K562 (cell line): ENCODE measurements around the gene HOXB3. TPM values are rescaled to one million over a fixed set of nuclear protein-coding genes. Genes with fewer than 3 reads are reported as not detected.

Experiments used
- ADNP ChIP-seq: fragments of 200-800 bp; sonication (Bioruptor generic); IDR thresholded peaks from 2 replicates; pipeline ENCODE4 v1.6.1; 2016; ENCODE audit warnings: missing genetic modification characterization, missing compliant biosample characterization
- AFF4 ChIP-seq: sonication (generic); formaldehyde crosslinking; IDR thresholded peaks from 2 replicates; pipeline ENCODE4 v1.8.0; 2023; ENCODE audit warnings: mild to moderate bottlenecking, missing genetic modification reagents
- ARID1B ChIP-seq: fragments of 450-650 bp; IDR thresholded peaks from 2 replicates; pipeline ENCODE4 v1.6.1; 2016; ENCODE audit warnings: antibody characterized with exemption, mild to moderate bottlenecking, inconsistent platforms
- BCOR ChIP-seq: fragments of 450-650 bp; IDR thresholded peaks from 2 replicates; pipeline ENCODE4 v1.6.1; 2016
- CBX2 ChIP-seq: fragments of 200-600 bp; sonication (generic); IDR thresholded peaks from one replicate; pipeline ENCODE4 v1.6.1; 2012; ENCODE audit warnings: mild to moderate bottlenecking, low read length, inconsistent platforms; ENCODE audit not compliant: insufficient read depth, poor library complexity, severe bottlenecking
- DDX20 ChIP-seq: fragments of 450-650 bp; IDR thresholded peaks from 2 replicates; pipeline ENCODE4 v1.6.1; 2016; ENCODE audit warnings: missing genetic modification characterization, low read depth, mild to moderate bottlenecking, missing compliant biosample characterization, moderate library complexity
- EP300 ChIP-seq: IDR thresholded peaks from 2 replicates; pipeline ENCODE4 v1.6.1; 2012; ENCODE audit warnings: low read length, improper control_type of control experiment
- ESRRB ChIP-seq: fragments of 250-450 bp; sonication (Bioruptor Pico); IDR thresholded peaks from 2 replicates; pipeline ENCODE4 v1.5.0; 2020; ENCODE audit warnings: mild to moderate bottlenecking, moderate library complexity, borderline replicate concordance
- GABPA ChIP-seq: fragments of 200-800 bp; sonication (Bioruptor generic); conservative IDR thresholded peaks from 2 replicates; pipeline ENCODE4 v1.6.1; 2016; ENCODE audit warnings: low read depth, missing genetic modification characterization, missing compliant biosample characterization
- HDAC1 ChIP-seq, 2 experiments: fragments of 450-650 bp; IDR thresholded peaks; 2 replicates each; pipeline ENCODE4 v1.6.1; 2016 to 2017; ENCODE audit warnings: inconsistent platforms in 1 of 2, mild to moderate bottlenecking in 1 of 2, moderate library complexity in 1 of 2
- MEF2D ChIP-seq: conservative IDR thresholded peaks from 2 replicates; pipeline ENCODE4 v1.6.1; 2016; ENCODE audit warnings: low read depth, missing genetic modification characterization, missing compliant biosample characterization
- NFXL1 ChIP-seq: fragments of 450-650 bp; formaldehyde crosslinking; IDR thresholded peaks from 2 replicates; pipeline ENCODE4 v1.4.0; 2021; ENCODE audit warnings: mild to moderate bottlenecking
- RFX1 ChIP-seq: fragments of 450-650 bp; IDR thresholded peaks from 2 replicates; pipeline ENCODE4 v1.6.1; 2016; ENCODE audit warnings: mild to moderate bottlenecking, moderate library complexity
- TAF15 ChIP-seq: fragments of 200-400 bp; formaldehyde crosslinking; IDR thresholded peaks from 2 replicates; pipeline ENCODE4 v1.6.1; 2017; ENCODE audit warnings: mild to moderate bottlenecking, low read depth, low read length, moderate library complexity
- TAF9B ChIP-seq: fragments of 450-650 bp; IDR thresholded peaks from 2 replicates; pipeline ENCODE4 v1.6.1; 2018; ENCODE audit warnings: mild to moderate bottlenecking; ENCODE audit not compliant: partially characterized antibody
- TRIM25 ChIP-seq: fragments of 450-650 bp; IDR thresholded peaks from 2 replicates; pipeline ENCODE4 v1.7.0; 2016; ENCODE audit warnings: borderline replicate concordance
- USF1 ChIP-seq: sonication (generic); formaldehyde crosslinking; IDR thresholded peaks from 2 replicates; pipeline ENCODE4 v1.9.0; 2022; ENCODE audit warnings: mild to moderate bottlenecking, missing genetic modification reagents
- ZBTB33 ChIP-seq: sonication (generic); formaldehyde crosslinking; IDR thresholded peaks from 2 replicates; pipeline ENCODE4 v1.8.1; 2023; ENCODE audit warnings: mild to moderate bottlenecking, missing genetic modification reagents
- ZBTB8A ChIP-seq: fragments of 450-650 bp; IDR thresholded peaks from 2 replicates; pipeline ENCODE4 v1.6.1; 2018; ENCODE audit warnings: mild to moderate bottlenecking, moderate library complexity; ENCODE audit not compliant: partially characterized antibody
- ZNF274 ChIP-seq: IDR thresholded peaks from 2 replicates; pipeline ENCODE4 v1.6.1; 2011; ENCODE audit warnings: low read depth, mild to moderate bottlenecking, low read length, moderate library complexity, borderline replicate concordance
- polyA plus RNA-seq, 8 experiments: library from polyadenylated mRNA; depleted of rRNA in 4 of 8; stranded (reverse) in 5 of 8; unstranded in 3 of 8; fragments of >200 nt; fragmentation: Nextera tagmentation in 2 of 8; fragmentation: Illumina TruSeq in 1 of 8; extraction: Ambion mirVana in 2 of 8; extraction: Trizol in 1 of 8; gene quantifications; 2 replicates each; pipeline versions ENCODE4 v1.2.1 to v1.2.3, GENCODE V29; 2011 to 2014; ENCODE audit warnings: inconsistent platforms in 1 of 8, missing spikeins in 1 of 8
- total RNA-seq, 7 experiments: library from RNA; depleted of rRNA in 6 of 7; stranded (reverse); fragments of >200 nt in 6 of 7; fragmentation: Illumina TruSeq in 2 of 7; extraction: Trizol in 2 of 7; gene quantifications; 2 replicates each; pipeline versions ENCODE4 v1.2.1 to v1.2.3, GENCODE V29; 2011 to 2021; ENCODE audit warnings: low replicate concordance in 1 of 7

Gene HOXB3
- total and polyA plus RNA-seq, 9 of the 15 experiments (the other 6 are each of a cell fraction or from before 2014, with no cell fraction given), result 2.4 to 41.3 (median 20.2) TPM

- TF ChIP-seq TRIM25, result no peak
- no peak for TF ChIP-seq TAF15
- TF ChIP-seq USF1 (CRISPR knock-in tag), result no peak
- no peak for TF ChIP-seq AFF4
- TF ChIP-seq CBX2, result no peak
- TF ChIP-seq EP300, result no peak
- no peak for TF ChIP-seq NFXL1
- no peak for TF ChIP-seq TAF9B
- TF ChIP-seq DDX20 (tag), result no peak
- no peak for TF ChIP-seq ZBTB8A
- no peak for TF ChIP-seq RFX1
- TF ChIP-seq GABPA (tag), result no peak
- TF ChIP-seq MEF2D, result no peak
- TF ChIP-seq ZBTB33, result no peak
- no peak for TF ChIP-seq ZNF274
- no peak for TF ChIP-seq ARID1B
- TF ChIP-seq BCOR, result no peak
- TF ChIP-seq HDAC1 (IDR thresholded peaks at IDR 0.05), result peak in 1 of 2 experiments; percentile 32; a peak in 1 of 4 replicates
- no peak for TF ChIP-seq ESRRB
- no peak for TF ChIP-seq ADNP (tag)
Measured at GRCh38 chr17:48579760-48580554, 10.1 kb downstream of the HOXB3 start (continued).
